ENCODE results near the gene SLC16A10.

SLC16A10 gene

DNA sequence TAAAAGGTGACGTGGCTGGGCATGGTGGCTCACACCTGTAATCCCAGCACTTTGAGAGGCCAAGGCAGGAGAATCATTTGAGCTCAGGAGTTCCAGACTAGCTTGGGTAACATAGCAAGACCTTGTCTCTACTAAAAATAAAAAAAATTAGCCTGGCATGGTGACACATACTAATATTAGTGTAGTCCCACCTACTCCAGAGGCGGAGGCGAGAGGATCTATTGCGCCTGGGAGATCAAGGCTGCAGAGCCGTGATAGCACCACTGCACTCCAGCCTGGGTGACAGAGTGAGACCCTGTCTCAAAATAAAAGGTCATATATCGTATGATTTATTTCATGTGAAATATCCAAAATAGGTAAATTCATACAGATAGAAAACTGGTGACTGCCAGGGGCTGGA lies 132.5 kb downstream of the SLC16A10 start:
- no peak for TF ChIP-seq EP300 (IDR thresholded peaks at IDR 0.05; ENCODE audit: borderline replicate concordance)
- TF ChIP-seq, protein P1, sequence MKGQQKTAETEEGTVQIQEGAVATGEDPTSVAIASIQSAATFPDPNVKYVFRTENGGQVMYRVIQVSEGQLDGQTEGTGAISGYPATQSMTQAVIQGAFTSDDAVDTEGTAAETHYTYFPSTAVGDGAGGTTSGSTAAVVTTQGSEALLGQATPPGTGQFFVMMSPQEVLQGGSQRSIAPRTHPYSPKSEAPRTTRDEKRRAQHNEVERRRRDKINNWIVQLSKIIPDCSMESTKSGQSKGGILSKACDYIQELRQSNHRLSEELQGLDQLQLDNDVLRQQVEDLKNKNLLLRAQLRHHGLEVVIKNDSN (IDR thresholded peaks at IDR 0.05), result no peak
- TF ChIP-seq ZBTB7A (IDR thresholded peaks at IDR 0.05; ENCODE audit: low read depth), result no peak
- no peak for TF ChIP-seq RAD21 (IDR thresholded peaks at IDR 0.05; ENCODE audit: low read depth)
- TF ChIP-seq TCF12 (IDR thresholded peaks at IDR 0.05; ENCODE audit: low read depth), result no peak
- no peak for TF ChIP-seq EGR1 (IDR thresholded peaks at IDR 0.05)
- no peak for TF ChIP-seq YY1 (IDR thresholded peaks at IDR 0.05; ENCODE audit: low read depth)
- TF ChIP-seq, protein P2, sequence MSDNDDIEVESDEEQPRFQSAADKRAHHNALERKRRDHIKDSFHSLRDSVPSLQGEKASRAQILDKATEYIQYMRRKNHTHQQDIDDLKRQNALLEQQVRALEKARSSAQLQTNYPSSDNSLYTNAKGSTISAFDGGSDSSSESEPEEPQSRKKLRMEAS (IDR thresholded peaks at IDR 0.05), result no peak
- no peak for TF ChIP-seq TAF1 (IDR thresholded peaks at IDR 0.05; ENCODE audit: low read depth)
- no peak for TF ChIP-seq REST (IDR thresholded peaks at IDR 0.05; ENCODE audit: low read depth)
- no peak for TF ChIP-seq FOXM1 (IDR thresholded peaks at IDR 0.05; ENCODE audit: borderline replicate concordance, low read depth)
- TF ChIP-seq NFIC (IDR thresholded peaks at IDR 0.05), result no peak
- no peak for TF ChIP-seq TEAD4 (IDR thresholded peaks at IDR 0.05)
- TF ChIP-seq CEBPB (IDR thresholded peaks at IDR 0.05), result no peak
- TF ChIP-seq CREB1 (IDR thresholded peaks at IDR 0.05; ENCODE audit: low read depth), result no peak

- TF ChIP-seq CEBPB (IDR thresholded peaks at IDR 0.05), result no peak
- TF ChIP-seq, protein P2 (IDR thresholded peaks at IDR 0.05), result no peak
- TF ChIP-seq TAF1 (IDR thresholded peaks at IDR 0.05; ENCODE audit: low read depth), result no peak
- TF ChIP-seq NFIC (IDR thresholded peaks at IDR 0.05), result no peak
- TF ChIP-seq FOXM1 (IDR thresholded peaks at IDR 0.05; ENCODE audit: borderline replicate concordance, low read depth), result no peak
- no peak for TF ChIP-seq CREB1 (IDR thresholded peaks at IDR 0.05; ENCODE audit: low read depth)
- TF ChIP-seq ZBTB7A (IDR thresholded peaks at IDR 0.05; ENCODE audit: low read depth), result no peak
- no peak for TF ChIP-seq REST (IDR thresholded peaks at IDR 0.05; ENCODE audit: low read depth)
- TF ChIP-seq EGR1 (IDR thresholded peaks at IDR 0.05), result no peak
- TF ChIP-seq RAD21 (IDR thresholded peaks at IDR 0.05; ENCODE audit: low read depth), result no peak
- TF ChIP-seq YY1 (IDR thresholded peaks at IDR 0.05; ENCODE audit: low read depth), result no peak
- TF ChIP-seq EP300 (IDR thresholded peaks at IDR 0.05; ENCODE audit: borderline replicate concordance), result no peak
- no peak for TF ChIP-seq TCF12 (IDR thresholded peaks at IDR 0.05; ENCODE audit: low read depth)
- TF ChIP-seq TEAD4 (IDR thresholded peaks at IDR 0.05), result no peak
- TF ChIP-seq, protein P1 (IDR thresholded peaks at IDR 0.05), result no peak
These were observed 133.2 kb downstream of the SLC16A10 start for GRCh38 chr6:111220383-111221031.

DNA sequence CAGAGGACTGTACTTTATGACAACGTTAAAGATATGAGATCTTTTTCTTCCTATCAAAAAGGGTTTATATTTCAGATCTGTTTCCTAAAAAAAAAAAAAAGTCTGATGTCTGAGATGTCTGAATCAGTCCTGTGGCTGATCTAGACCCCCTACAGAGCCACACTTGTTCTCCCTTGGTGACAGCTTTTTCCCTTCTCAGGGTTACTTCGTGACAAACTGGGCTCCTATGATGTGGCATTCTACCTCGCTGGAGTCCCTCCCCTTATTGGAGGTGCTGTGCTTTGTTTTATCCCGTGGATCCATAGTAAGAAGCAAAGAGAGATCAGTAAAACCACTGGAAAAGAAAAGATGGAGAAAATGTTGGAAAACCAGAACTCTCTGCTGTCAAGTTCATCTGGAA lies 134.5 kb downstream of the SLC16A10 start:
- no peak for TF ChIP-seq EGR1 (IDR thresholded peaks at IDR 0.05)
- TF ChIP-seq TEAD4 (IDR thresholded peaks at IDR 0.05), result no peak
- TF ChIP-seq NFIC (IDR thresholded peaks at IDR 0.05), result no peak
- no peak for TF ChIP-seq TAF1 (IDR thresholded peaks at IDR 0.05; ENCODE audit: low read depth)
- no peak for TF ChIP-seq YY1 (IDR thresholded peaks at IDR 0.05; ENCODE audit: low read depth)
- TF ChIP-seq CREB1 (IDR thresholded peaks at IDR 0.05; ENCODE audit: low read depth), result no peak
- no peak for TF ChIP-seq EP300 (IDR thresholded peaks at IDR 0.05; ENCODE audit: borderline replicate concordance)
- TF ChIP-seq TCF12 (IDR thresholded peaks at IDR 0.05; ENCODE audit: low read depth), result no peak
- TF ChIP-seq REST (IDR thresholded peaks at IDR 0.05; ENCODE audit: low read depth), result no peak
- TF ChIP-seq, protein P2 (IDR thresholded peaks at IDR 0.05), result no peak
- TF ChIP-seq, protein P1 (IDR thresholded peaks at IDR 0.05), result no peak
- no peak for TF ChIP-seq RAD21 (IDR thresholded peaks at IDR 0.05; ENCODE audit: low read depth)
- no peak for TF ChIP-seq ZBTB7A (IDR thresholded peaks at IDR 0.05; ENCODE audit: low read depth)
- TF ChIP-seq CEBPB (IDR thresholded peaks at IDR 0.05), result no peak
- TF ChIP-seq FOXM1 (IDR thresholded peaks at IDR 0.05; ENCODE audit: borderline replicate concordance, low read depth), result no peak

Data from Ishikawa (cell line).